Trophoblast cell (in vitro differentiated cells and primary cell): ENCODE measurements around the gene AIRE. TPM values are rescaled to one million over a fixed set of nuclear protein-coding genes. Genes with fewer than 3 reads are reported as not detected.
"Not testable (repeated sequence)": the region's sequence is repeated elsewhere in the genome, so short reads cannot be mapped to it uniquely, and the experiment has no call there.

Experiments used
- DNase-seq, 2 donors: peaks; one replicate each; pipeline ENCODE4 v3.0.0-alpha.2; 2016
- H2AFZ ChIP-seq: 2 replicates; pipeline ENCODE4 v1.6.1; 2013; ENCODE audit warnings: low read length, moderate library complexity, mild to moderate bottlenecking; ENCODE audit not compliant: insufficient read depth, poor library complexity
- H2AK5ac ChIP-seq: 2 replicates; pipeline ENCODE4 v1.6.1; 2013; ENCODE audit warnings: mild to moderate bottlenecking, low read length
- H2BK120ac ChIP-seq: 2 replicates; pipeline ENCODE4 v1.6.1; 2013; ENCODE audit warnings: low read length, mild to moderate bottlenecking, moderate library complexity; ENCODE audit not compliant: insufficient read depth, poor library complexity
- H2BK12ac ChIP-seq: 2 replicates; pipeline ENCODE4 v1.6.1; 2013; ENCODE audit warnings: mild to moderate bottlenecking, low read length, moderate library complexity
- H2BK5ac ChIP-seq: 2 replicates; pipeline ENCODE4 v1.6.1; 2013; ENCODE audit warnings: low read length, low read depth, moderate library complexity, mild to moderate bottlenecking; ENCODE audit not compliant: poor library complexity
- H3K14ac ChIP-seq: 2 replicates; pipeline ENCODE4 v1.6.1; 2013; ENCODE audit warnings: mild to moderate bottlenecking, low read length
- H3K18ac ChIP-seq: 2 replicates; pipeline ENCODE4 v1.6.1; 2013; ENCODE audit warnings: mild to moderate bottlenecking, low read length
- H3K23ac ChIP-seq: 2 replicates; pipeline ENCODE4 v1.6.1; 2013; ENCODE audit warnings: low read length
- H3K27ac ChIP-seq: 2 replicates; pipeline ENCODE4 v1.5.1; 2013; ENCODE audit warnings: low read depth, mild to moderate bottlenecking, inconsistent platforms, low read length, moderate library complexity
- H3K27me3 ChIP-seq: 2 replicates; pipeline ENCODE4 v1.6.1; 2013; ENCODE audit warnings: inconsistent platforms, mild to moderate bottlenecking, low read length, moderate library complexity; ENCODE audit not compliant: insufficient read depth
- H3K36me3 ChIP-seq, 2 experiments: 1 replicate in 1 of 2; 2 replicates in 1 of 2; pipeline ENCODE4 v1.6.1; 2013; ENCODE audit warnings: low read length in 2 of 2, mild to moderate bottlenecking in 2 of 2, moderate library complexity in 1 of 2; ENCODE audit not compliant: insufficient read depth in 2 of 2, control insufficient read depth in 1 of 2
- H3K4ac ChIP-seq: 2 replicates; pipeline ENCODE4 v1.6.1; 2013; ENCODE audit warnings: low read depth, mild to moderate bottlenecking, low read length, moderate library complexity
- H3K4me1 ChIP-seq, 2 experiments: 1 replicate in 1 of 2; 2 replicates in 1 of 2; pipeline ENCODE4 v1.6.1; 2013; ENCODE audit warnings: low read length in 2 of 2, mild to moderate bottlenecking in 2 of 2, moderate library complexity in 1 of 2; ENCODE audit not compliant: insufficient read depth in 2 of 2, control insufficient read depth in 1 of 2
- H3K4me2 ChIP-seq: 2 replicates; pipeline ENCODE4 v1.6.1; 2013; ENCODE audit warnings: inconsistent platforms, mild to moderate bottlenecking, low read length, moderate library complexity
- H3K4me3 ChIP-seq: 2 replicates; pipeline ENCODE4 v1.5.1; 2013; ENCODE audit warnings: mild to moderate bottlenecking, low read depth, low read length, inconsistent platforms
- H3K79me1 ChIP-seq: one replicate; pipeline ENCODE4 v1.6.1; 2013; ENCODE audit warnings: low read length
- H3K79me2 ChIP-seq: 2 replicates; pipeline ENCODE4 v1.6.1; 2013; ENCODE audit warnings: low read length, mild to moderate bottlenecking; ENCODE audit not compliant: control insufficient read depth, insufficient read depth, poor library complexity
- H3K9ac ChIP-seq: 2 replicates; pipeline ENCODE4 v1.6.1; 2013; ENCODE audit warnings: mild to moderate bottlenecking, low read length
- H3K9me3 ChIP-seq: 2 replicates; pipeline ENCODE4 v1.6.1; 2013; ENCODE audit warnings: low read depth, mild to moderate bottlenecking, control low read depth, inconsistent platforms, low read length; ENCODE audit not compliant: insufficient read depth
- H4K12ac ChIP-seq: 2 replicates; pipeline ENCODE4 v1.6.1; 2013; ENCODE audit warnings: low read depth, mild to moderate bottlenecking, low read length, moderate library complexity
- H4K8ac ChIP-seq: 2 replicates; pipeline ENCODE4 v1.6.1; 2013; ENCODE audit warnings: low read depth, mild to moderate bottlenecking, low read length, moderate library complexity
- H4K91ac ChIP-seq: one replicate; pipeline ENCODE4 v1.6.1; 2013; ENCODE audit warnings: low read depth, mild to moderate bottlenecking, low read length, moderate library complexity
- WGBS: extraction: QIAGEN DNeasy Blood & Tissue Kit; methylation state at CpG from one replicate; pipeline ENCODE4 v1.1.7; 2013; ENCODE audit warnings: missing lambda C conversion rate; ENCODE audit not compliant: insufficient read length, insufficient coverage; ENCODE audit errors: extremely low coverage; 5-methylcytosine and 5-hydroxymethylcytosine counted together
- polyA plus RNA-seq: library from polyadenylated mRNA; stranded (reverse); fragments of 200-250 nt; gene quantifications from 2 replicates; pipeline ENCODE4 v1.2.3, GENCODE V29; 2013

The AIRE gene
- polyA plus RNA-seq = 0.18 and 0.21 TPM in 2 replicates

GRCh38 chr21:44285138-44285992 lies at the start of gene AIRE:
TSS of gene AIRE (plus strand) at chr21:44285876. CDS start at chr21:44286007, 131 bp downstream.
- Histone ChIP-seq H3K14ac (no peak within 1 kb of the TSS), H3K18ac (no peak within 1 kb of the TSS), H3K4me2 (peak within 1 kb of the TSS; percentile 31), H3K79me2 (no peaks in the 10 kb centered on the region), H3K4me3 (no peak within 1 kb of the TSS), H4K91ac (no peak within 1 kb of the TSS), H2AFZ (no peak within 1 kb of the TSS), H4K8ac (no peak within 1 kb of the TSS), H3K4ac (no peak within 1 kb of the TSS), H3K9me3 (no peaks in the 10 kb centered on the region), H4K12ac (no peak within 1 kb of the TSS), H2BK12ac (no peak within 1 kb of the TSS), H3K9ac (no peak within 1 kb of the TSS), H3K4me1 (peaks cover 0 to 4% of the 10 kb centered on the region in 2 experiments), H3K79me1 (no peaks in the 10 kb centered on the region), H3K27ac (no peak within 1 kb of the TSS), H2BK120ac (no peak within 1 kb of the TSS), H2BK5ac (no peak within 1 kb of the TSS), H3K27me3 (no peaks in the 10 kb centered on the region), H3K36me3 (no peaks in the 10 kb centered on the region), H2AK5ac (no peak within 1 kb of the TSS), H3K23ac (no peak within 1 kb of the TSS)
- no CpG with 5 or more reads among the region's 56 CpGs for WGBS
- DNase-seq = peak; percentile 19 to 55

DNA sequence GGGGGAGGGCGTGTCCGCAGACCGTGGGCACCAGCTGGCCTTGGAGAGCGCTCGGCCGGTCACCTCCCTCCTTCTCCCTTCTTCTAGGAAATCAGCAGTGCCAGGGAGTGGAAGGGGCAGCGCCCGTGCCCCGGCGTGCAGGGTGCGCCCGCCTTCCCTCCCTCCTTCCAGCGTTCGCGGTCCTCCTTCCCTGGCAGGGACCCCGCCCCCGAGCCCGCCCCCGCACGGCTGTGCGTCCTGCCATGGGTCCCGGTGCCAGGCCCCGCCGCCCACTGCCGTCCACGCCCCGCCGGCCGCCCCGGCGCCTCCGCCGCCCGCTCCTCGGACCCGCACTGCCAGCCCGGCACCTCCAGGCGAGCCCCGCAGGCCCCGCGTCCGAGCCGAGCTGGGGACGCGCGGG lies 45.3 kb upstream of the AIRE start:
- H2BK120ac ChIP-seq, H3K79me2 ChIP-seq, H3K4me1 ChIP-seq, H3K79me1 ChIP-seq, H2BK5ac ChIP-seq, H2AK5ac ChIP-seq, H4K12ac ChIP-seq, H4K91ac ChIP-seq, H3K27ac ChIP-seq, H3K4me2 ChIP-seq, H3K14ac ChIP-seq, H2AFZ ChIP-seq, H3K36me3 ChIP-seq, H2BK12ac ChIP-seq, DNase-seq, H3K4ac ChIP-seq, H3K27me3 ChIP-seq, H4K8ac ChIP-seq, H3K9ac ChIP-seq, H3K4me3 ChIP-seq, H3K9me3 ChIP-seq, H3K23ac ChIP-seq, H3K18ac ChIP-seq: not testable (repeated sequence)
- no CpG with 5 or more reads among the region's 46 CpGs for WGBS

DNA sequence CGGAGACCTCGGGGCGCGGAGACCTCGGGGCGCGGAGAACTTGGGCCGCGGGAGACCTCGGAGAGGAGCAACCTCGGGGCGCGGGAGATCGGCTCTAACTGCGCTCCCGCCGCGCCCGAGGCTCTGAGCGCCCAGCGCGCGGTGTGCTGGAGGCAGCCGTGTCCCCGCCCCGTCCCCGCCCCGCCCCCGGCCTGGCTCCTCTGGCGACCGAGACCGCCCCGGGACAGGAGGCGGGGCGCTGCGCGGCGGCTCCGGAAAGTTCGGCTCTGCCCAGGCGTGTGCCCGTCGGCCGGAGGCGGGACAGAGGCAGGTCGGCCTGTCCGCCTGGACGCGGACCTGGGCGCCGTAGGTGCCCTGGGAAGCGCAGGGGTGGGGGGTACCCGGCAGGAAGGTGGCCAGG lies 44.8 kb upstream of the AIRE start, which contains the start of gene ICOSLG:
TSS of gene ICOSLG (minus strand) at position 102 of the 400 bp plus-strand sequence. CDS start 126 bp downstream, outside the sequence.
- H2AK5ac ChIP-seq, H3K9ac ChIP-seq, H3K14ac ChIP-seq, H2BK5ac ChIP-seq, H4K91ac ChIP-seq, H3K4ac ChIP-seq, H3K36me3 ChIP-seq, H3K4me1 ChIP-seq, H3K4me3 ChIP-seq, H4K12ac ChIP-seq, H4K8ac ChIP-seq, H3K23ac ChIP-seq, H3K27ac ChIP-seq, H3K18ac ChIP-seq, H3K79me2 ChIP-seq, H2AFZ ChIP-seq, DNase-seq, H3K9me3 ChIP-seq, H2BK12ac ChIP-seq, H3K79me1 ChIP-seq, H3K27me3 ChIP-seq, H3K4me2 ChIP-seq, H2BK120ac ChIP-seq: not testable (repeated sequence)
- no CpG with 5 or more reads among the region's 53 CpGs for WGBS

- H3K27ac ChIP-seq = not testable (repeated sequence)
- no CpG with 5 or more reads among the region's 27 CpGs for WGBS
Measured at GRCh38 chr21:44241281-44241680, 44.4 kb upstream of the AIRE start.

More at GRCh38 chr21:44241281-44241680, 44.4 kb upstream of the AIRE start:
- H3K4me2 ChIP-seq, H2AFZ ChIP-seq, H3K79me2 ChIP-seq, H3K23ac ChIP-seq, H4K91ac ChIP-seq, H3K9me3 ChIP-seq, H3K4me3 ChIP-seq, H2AK5ac ChIP-seq, H2BK5ac ChIP-seq, H3K4me1 ChIP-seq, H3K9ac ChIP-seq, H3K14ac ChIP-seq, H4K8ac ChIP-seq, H2BK12ac ChIP-seq, H3K18ac ChIP-seq, H3K4ac ChIP-seq, DNase-seq, H2BK120ac ChIP-seq, H3K36me3 ChIP-seq, H4K12ac ChIP-seq, H3K79me1 ChIP-seq, H3K27me3 ChIP-seq: not testable (repeated sequence)
